Left renal pelvis (tissue), 4 donors: ENCODE results near the gene NLGN1. TPM values are rescaled to one million over a fixed set of nuclear protein-coding genes. Genes with fewer than 3 reads are reported as not detected.
"Not testable (repeated sequence)": the region's sequence is repeated elsewhere in the genome, so short reads cannot be mapped to it uniquely, and the experiment has no call there.

Source experiments
- DNase-seq, 4 donors: peaks; one replicate each; pipeline ENCODE4 v3.0.0-alpha.2; 2013; ENCODE audit warnings: low read depth in 4 of 4, low spot score in 3 of 4
- polyA plus RNA-seq, 4 donors: library from polyadenylated mRNA; unstranded; fragments of 120-200 nt; gene quantifications; one replicate each; pipeline ENCODE4 v1.2.1, GENCODE V29; 2013; ENCODE audit not compliant: insufficient read length in 4 of 4

Gene NLGN1
- polyA plus RNA-seq = 1 to 10 TPM; 1.4 to 5.3 (median 3.7) TPM

DNA sequence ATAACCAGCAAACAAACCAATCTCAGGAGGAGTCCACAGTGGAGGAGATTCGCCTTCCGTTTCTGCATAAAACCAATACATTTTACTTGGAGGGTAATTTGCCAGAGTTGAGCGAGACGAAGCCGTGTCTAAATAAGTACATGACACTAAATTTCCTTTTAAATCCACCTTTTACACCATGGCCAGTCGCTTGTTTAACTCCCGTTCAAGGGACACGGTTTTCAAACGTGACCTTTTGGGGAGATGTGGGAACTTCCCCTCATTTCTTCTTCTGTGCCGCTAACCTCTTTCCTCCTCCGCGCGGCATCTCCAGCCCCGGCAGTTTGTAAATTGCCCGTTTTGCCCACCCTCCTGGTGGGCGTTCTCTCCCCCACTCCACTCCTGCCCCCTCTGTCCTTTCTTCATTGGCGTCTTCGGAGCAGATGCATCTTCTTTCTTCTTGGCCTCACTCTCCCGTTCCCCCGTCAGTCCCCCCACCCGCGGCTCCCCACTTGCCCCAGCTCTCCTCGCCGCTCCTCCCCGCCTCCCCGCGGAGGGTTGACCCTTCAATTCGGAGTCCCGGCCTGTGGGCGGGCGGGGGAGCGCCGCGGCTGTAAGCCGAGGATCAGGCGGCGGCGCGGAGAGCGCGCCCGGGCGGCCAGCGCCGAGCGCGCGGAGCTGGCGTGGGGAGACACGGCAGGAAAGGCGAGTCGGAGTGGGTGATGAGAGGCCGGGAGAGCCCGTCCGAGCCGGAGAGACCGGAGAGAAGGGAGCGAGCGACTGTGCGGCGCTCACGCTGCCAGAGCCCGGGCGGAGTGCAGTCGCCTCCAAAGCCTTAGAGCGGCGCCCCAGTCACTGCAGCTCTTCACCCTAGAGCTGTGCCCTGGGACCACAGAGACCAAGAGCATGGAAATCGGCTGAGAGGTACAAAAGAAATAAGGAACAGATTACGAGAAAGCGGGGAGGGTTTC is at the start of gene NLGN1:
Gene NLGN1 (plus strand): TSS at position 584 of the 950 bp plus-strand sequence.
- peak in 2 of 4 donors; percentile 47 to 64 for DNase-seq

DNA sequence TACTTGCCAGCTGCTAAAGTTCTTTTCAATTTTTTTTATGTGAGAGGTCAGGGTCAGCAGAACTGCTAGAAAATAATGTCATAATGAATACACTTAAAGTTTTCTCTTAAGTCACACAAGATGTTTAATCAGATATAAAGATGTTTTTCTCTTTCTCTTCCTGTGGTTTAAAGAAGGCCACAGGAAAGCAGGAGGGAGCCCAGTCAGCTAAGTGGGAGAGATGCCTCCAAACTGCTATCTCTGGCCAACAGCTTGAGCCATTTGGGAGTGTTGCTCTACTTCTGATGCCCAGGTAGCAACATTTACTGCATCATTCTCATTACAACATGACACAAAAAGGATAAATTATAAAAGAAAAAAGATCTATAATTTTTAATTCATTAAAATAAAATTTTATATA is 45.7 kb upstream of the NLGN1 start:
- DNase-seq = no peak

- DNase-seq = not testable (repeated sequence)
These were observed 44.4 kb upstream of the NLGN1 start for GRCh38 chr3:173353137-173353536.

- no peak for DNase-seq
These were observed 43.4 kb upstream of the NLGN1 start for GRCh38 chr3:173354124-173354523.

- DNase-seq = peak in 1 of 4 donors; percentile 3
These were observed 25.6 kb upstream of the NLGN1 start for GRCh38 chr3:173371848-173372487.

GRCh38 chr3:173380681-173381080 is 16.9 kb upstream of the NLGN1 start:
- no peak for DNase-seq

GRCh38 chr3:173381936-173382335 is 15.6 kb upstream of the NLGN1 start:
- not testable (repeated sequence) for DNase-seq

DNA sequence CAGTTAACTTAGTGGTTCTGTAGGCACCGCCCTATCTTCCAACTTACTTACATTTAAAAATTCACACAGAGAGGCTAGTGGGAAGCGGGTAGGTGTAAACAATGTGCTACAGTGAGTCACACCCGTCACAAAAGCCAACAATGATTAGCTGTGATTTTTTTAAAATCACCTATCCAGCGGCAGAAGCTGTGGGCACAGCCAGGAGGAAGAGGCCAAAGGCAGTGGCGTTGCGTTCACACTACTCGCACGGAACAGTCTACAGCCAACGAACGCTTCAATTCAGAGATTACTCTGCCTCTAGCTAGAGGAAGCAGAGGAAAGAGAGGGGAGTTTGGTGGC is 2.5 kb upstream of the NLGN1 start:
- no peak for DNase-seq

DNA sequence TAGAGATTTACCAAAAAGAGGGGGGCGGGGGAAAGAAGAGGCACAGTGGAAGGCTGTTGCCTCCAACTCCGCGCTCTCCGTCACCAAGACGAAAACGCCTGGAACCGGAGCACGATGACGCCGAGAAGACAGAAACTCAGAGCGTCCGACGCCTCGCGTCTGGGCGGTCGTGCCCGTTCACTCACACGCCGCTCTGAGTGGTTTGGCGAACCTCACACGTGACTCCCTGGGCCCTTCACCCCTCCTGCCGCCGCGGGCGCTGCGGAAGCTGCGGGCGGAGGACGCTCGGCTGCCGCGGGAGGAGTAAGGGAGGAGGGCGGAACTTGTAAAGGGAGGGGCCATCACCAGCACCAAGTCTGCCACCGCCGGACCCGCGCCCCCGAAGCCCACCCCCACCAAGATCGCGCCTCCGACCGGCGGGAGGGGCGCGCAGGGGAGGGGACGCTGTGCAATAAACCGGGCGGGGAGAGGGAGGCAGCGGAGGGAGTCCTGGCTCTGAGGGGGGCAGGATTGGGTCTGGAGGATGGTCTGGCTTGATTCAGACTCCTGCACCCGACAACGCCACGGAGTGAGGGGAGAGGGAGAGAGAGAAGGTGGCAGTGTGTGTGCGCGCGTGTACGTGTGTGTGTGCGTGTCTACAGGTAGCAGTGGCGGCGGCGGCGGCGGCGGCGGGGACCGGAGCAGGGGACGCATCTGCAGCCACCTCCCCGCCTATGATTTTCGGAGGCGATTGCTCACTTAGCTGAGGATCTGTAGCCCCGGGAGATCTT is 1.9 kb upstream of the NLGN1 start:
- DNase-seq = peak in 2 of 4 donors; percentile 55 to 64

DNA sequence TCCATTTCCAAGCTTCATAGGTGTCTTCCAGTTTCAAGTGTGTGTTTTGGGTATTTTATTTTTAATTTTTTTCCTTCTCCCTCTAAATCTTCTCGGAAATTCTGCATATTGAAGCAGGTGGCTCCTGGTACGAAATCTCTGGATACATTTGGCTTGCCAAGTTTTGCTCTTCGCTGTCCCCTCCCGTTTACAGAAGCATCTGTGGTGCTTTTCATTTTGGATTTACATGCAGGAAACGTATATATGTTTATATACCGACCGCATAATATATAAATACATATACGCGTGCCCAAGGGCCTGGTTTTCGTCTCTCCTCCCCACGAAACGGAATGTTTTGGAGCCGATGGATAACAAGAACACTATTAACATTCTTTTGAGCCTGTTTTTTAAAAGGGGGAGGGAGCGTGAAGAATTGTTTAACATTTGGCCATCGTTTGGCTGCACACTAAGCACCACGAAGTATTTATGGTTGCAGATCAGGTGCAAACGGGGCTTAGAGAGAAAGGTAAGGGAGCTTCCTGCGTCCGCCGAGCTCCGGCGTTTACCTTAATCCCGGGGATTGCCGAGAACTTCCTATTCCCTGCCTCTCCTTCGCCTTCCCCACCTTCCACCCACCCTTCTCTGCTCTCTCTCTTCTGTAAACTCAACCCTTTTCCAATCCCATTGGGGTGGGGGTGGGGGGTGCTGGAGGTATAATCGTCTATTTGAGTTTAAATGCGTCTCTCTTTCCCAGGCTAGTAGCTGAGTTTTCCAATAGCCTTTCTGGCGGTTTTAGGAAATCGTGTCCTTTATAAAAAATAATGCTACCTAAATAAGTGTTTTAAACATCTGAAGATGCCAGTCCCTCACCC is 1.1 kb upstream of the NLGN1 start:
- no peak for DNase-seq

DNA sequence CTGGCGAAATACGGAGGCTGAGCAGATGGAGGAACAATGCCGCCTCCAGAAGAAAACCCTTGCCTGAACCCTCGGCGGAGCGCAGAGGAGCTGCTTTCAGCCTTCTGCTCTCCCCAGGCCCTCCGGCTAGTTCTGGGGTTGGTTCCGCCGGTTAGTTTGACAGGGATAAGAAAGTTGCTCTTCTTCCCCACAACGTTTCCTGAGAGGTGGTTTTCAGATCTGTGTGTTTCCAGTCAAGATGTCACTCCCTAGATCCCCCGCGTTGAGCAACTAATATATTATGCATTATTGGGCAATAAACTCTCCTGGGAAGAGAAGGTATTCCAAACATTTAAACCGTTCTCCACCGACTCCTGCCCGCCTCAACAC is 551 bp downstream of the NLGN1 start:
- DNase-seq = no peak

DNA sequence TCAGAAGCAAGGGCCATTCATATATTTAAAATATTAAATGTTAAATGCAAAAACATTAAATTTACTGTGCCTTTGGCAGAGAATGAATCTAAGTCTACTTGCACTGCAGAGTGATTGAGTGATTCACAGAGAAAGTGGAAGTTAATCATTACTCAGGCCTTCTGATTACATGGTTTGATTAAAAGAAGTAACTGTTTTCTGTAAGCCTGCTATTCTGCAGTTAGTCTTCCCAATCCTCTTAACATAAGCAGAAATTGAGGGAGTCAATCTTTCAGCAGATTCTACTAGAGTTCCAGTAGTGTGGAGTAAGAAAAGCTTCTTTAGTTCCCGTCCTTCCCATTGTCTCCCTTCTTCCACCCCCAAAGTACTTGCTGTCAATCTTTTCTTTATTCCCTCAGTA is 1.5 kb downstream of the NLGN1 start:
- no peak for DNase-seq

DNA sequence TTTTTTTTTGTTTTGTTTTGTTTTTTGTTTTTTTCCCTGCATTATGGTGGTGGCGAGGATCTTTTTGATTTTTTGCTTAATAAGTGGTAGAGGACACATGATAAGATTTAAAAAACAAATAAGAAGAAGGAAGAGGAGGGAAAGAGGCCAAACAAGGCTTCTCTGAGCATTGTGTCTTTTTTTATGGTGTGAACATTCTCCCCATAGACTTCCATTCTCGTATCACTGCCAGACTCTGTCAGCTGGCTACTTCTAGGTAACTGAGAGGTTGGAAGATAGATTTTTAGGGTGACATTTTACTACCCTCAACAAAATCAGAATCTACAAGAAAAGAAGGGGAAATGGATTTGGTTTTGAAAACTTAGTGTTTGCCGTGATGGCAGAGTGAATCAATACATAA is 3.8 kb downstream of the NLGN1 start:
- DNase-seq = no peak

DNA sequence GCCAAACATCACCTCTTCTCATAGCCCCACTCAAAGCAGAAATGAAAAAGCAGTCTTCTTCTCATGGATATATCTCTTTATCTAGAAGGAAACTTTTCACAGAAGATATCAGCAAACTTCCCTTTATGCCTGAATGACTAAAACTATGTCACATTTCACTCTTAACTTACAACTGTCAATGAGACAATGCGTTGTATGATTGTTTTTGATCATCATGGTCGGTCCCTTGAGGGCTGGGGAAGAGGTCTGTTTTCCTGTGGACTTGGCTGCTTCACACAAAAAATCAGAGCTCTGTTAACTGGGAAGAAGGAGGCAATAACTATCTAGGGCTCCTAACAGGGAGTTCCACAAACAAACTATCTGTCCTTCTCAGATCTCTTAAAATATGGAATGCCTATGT is 5.1 kb downstream of the NLGN1 start:
- no peak for DNase-seq

DNA sequence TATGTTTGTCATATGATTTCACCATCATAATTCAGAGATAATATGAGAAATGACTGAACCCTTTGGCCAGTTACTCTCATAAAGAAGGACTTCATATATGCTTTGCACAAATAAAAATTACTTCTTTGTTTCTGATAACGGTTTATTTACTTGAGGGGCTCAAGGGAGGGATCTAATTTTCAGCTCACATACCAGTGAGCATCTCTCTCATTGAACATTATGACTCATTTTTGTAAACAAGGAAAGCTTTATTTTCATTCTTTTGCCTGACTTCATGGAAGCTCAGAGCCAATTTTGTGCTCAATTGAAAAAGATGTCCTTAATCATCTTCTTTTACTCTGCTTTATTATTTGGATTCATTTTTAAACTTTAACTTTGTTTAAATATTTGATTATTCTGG is 5.8 kb downstream of the NLGN1 start:
- DNase-seq = no peak

- DNase-seq = no peak
These were observed 6.6 kb downstream of the NLGN1 start for GRCh38 chr3:173404156-173404555.

- DNase-seq = no peak
These were observed 12.9 kb downstream of the NLGN1 start for GRCh38 chr3:173410436-173410835.

- no peak for DNase-seq
These were observed 13.3 kb downstream of the NLGN1 start for GRCh38 chr3:173410849-173411248.

- no peak for DNase-seq
These were observed 13.9 kb downstream of the NLGN1 start for GRCh38 chr3:173411375-173411973.

DNA sequence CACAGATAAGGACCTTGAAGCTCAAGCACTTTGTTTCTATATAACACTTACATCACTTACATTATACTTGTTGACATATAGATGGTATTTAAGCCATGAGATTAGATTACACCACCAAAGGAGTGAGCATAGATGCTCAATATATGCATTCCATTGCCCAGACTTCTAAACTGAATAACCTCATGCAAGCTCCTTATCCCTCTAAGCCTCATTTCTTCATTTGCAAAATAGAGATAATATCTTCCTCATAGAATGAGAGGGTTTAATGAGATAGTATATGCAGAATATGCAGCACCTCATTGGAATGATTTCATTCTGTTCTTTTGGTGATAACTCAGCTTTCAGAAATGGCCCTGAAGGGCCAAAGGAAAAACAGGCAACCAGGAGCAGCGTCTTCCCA is 18.5 kb downstream of the NLGN1 start:
- DNase-seq = no peak
